Activated CD4-positive, alpha-beta T cell treated with anti-CD3 and anti-CD28 coated beads, Interleukin-2, Interleukin-4, amounts not matched to agents 100 ng/mL and 50 ng/mL, durations not matched to agents 16 hours and 8 hours (primary cell): ENCODE results near the gene HIC1.

Experiments used
- DNase-seq: peaks from one replicate; pipeline ENCODE4 v3.0.0-alpha.2; 2020; ENCODE audit warnings: low spot score

The HIC1 gene

DNA sequence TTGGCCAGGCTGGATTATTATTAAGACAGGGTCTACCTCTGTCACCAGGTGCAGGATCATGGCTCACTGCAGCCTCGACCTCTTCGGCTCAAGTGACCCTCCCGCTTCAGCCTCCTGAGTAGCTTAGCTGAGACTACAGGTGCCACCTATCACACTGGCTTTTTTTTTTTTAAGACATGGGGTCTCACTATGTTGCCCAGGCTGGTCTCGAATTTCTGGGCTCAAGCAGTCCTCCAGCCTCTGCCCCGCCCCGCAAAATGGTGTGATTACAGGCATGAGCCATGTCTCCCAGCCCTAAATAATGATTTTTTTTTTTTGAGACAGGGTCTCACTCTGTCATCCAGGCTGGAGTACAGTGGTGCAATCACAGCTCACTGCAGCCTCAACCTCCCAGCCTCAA lies 7.3 kb upstream of the HIC1 start:
- no peak for DNase-seq

DNA sequence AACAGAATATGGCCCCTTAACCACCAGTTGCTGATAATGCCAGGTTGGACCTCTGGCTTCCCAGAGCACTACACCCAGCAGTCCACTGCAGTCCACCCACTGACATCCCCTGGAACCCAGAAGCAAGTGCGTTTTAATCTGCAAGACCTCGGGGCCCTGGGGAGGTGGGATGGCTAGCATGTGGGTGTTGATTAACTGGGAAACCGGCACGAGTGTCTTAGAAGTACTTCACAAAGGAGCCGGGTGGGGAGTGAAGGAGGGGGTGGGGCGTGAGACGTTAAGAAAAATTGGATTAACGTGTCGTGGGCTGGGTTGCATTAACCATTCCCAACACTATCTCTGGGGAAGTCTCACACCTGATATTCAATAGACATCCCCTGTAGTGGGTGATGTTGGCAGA lies 6.1 kb upstream of the HIC1 start:
- no peak for DNase-seq

DNA sequence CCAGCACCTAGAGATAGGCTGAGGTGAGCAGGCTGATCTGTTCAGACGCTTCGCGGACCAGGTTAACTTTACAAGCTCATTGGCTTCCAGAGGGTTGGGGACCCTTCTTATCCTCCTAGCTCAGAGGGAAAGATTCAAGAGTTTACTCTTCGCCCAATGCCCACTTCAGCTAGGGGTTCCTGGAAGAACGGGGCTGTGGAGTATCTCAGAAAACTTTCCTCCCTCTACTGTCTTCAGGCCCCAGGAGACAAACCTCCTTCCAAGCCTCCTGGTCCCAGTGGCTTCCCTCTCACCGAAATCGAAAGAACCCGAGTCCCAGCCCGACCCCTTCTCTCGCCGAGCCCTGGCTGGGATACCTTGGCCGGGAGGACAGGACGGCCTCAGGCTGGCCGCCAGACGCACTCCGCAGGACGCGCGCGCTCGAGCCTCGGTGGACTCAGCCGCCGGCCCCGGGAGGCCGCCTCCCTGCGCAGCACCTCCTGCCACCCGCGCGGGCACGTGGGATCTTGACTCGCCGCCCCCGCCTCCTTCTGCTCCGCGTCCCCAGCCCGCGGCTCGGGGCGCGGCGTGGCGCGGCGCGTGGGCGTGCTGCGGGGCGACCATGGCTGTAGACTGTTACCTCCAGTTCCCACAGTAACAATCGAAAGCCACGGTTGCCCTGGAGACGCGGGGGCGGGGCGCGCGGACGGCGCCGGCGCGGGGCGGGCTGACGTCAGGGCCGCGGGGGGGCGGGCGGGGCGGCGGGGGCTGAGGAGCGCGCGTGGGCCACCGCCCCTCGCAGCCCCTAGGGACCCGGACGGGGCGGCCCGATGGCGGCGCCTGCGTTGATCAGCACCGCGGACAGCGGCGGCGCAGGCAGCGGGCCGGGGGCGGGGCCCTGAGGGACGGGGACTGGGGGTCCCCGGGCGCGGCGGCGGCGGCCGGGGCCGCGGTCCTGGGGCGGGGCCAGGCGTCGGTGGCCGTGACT lies 5.3 kb upstream of the HIC1 start:
- peak; percentile 77 for DNase-seq

DNA sequence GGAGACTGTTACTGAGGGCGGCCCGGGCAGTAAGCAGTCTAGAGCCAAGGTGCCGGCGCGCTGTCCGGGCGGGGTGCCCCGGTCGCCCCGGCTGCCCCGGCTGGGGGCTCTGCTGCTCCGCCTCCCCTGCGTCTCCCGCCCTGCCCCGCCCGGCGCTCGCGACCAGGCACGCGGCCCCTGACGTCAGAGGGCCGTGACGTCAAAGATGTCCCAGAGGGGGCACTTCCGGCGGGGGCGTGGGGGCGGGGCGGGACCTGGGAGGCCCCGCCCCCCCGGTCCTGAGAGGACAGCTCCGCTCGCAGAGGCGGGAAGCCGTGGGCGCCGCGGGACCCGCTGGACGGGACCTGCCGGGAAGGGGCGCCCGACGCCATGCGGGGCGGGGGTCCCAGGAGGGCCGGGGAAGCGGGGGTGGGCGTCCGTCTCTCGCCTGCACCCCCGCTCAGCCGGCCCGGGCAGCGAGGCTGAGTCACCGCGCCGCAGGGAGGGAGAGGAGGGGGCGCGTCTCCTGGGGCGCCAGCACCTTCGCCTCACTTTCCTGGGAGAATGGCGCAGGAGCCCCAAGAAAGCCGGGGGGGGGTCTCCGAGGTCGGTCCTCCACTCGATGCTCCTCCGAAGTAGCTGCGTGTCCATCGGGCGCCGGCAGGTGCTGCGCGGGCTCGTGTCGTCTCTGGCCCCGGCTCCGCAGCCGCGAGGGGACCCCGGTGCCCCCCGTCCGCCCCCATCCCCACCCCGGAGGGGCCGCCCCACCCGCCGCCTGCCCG lies 4.4 kb upstream of the HIC1 start:
- DNase-seq = peak; percentile 38

DNA sequence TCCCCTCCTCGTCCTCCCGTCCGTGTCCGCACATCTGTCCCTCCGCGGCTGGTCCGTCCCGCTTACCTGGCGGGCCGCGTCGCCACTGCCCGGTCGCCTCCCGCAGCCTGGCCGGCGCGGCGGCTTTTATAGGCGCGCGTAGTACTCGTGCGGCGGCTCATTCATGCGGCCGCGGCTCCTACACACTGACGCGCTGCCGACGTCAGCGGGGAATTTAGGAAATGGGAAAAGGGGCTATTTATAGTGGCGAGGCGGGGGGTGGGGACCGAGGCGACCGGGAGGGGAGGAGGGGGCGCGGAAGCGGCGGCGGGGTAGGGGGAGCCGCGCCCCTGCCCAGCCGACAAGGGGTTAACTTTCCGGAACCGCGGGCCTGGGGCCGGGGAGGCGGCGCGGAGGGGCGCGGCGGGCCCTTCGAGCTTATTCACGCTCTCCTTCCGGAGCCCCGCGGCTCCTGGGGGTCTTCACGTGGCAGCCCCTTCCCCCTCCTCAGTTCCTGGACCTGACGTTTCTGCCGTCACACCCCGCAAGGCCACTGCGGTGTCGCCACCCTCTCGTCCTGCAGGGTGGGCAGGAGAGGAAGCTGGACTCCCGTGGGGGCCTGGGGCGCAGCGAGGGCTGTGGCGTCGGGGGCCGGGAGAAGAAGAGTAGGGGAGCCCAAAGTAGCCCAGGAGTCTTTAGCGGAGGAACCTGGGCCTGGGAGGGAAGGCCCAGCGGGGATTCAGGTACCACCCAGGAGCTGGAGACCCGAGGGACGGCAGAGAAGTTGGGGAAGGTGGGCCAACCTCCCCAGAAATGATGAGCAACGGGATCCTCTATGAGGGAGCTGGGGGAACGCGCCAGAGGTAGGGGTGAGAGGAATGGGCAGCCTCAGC lies 3.6 kb upstream of the HIC1 start:
- no peak for DNase-seq

DNA sequence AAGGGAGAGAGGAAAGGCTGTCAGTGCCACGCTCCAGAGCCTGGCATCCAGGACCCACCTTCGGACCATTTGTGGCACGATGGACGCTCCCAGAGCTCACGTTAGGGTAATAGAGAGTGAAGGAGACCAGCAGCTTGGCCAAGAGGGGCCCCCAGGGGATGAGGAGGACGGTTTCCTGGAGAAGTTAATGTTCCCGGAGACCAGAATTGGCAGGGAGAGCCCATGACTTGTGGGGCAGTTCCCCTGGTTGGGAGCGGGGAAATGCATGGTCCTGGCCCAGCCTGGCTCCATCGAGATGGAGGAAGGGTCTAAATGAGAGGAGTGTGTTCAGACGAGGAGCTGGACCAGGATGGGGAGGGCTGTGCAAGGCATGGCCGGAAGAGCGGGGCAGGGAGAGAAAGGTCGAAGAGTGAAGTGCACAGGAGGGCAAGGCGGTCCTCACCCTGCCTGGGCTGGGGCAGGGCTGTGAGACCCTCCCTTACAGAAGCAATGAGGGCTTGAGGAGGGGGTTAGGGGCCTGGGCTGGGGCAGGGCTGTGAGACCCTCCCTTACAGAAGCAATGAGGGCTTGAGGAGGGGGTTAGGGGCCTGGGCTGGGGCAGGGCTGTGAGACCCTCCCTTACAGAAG lies 2.9 kb upstream of the HIC1 start:
- no peak for DNase-seq

DNA sequence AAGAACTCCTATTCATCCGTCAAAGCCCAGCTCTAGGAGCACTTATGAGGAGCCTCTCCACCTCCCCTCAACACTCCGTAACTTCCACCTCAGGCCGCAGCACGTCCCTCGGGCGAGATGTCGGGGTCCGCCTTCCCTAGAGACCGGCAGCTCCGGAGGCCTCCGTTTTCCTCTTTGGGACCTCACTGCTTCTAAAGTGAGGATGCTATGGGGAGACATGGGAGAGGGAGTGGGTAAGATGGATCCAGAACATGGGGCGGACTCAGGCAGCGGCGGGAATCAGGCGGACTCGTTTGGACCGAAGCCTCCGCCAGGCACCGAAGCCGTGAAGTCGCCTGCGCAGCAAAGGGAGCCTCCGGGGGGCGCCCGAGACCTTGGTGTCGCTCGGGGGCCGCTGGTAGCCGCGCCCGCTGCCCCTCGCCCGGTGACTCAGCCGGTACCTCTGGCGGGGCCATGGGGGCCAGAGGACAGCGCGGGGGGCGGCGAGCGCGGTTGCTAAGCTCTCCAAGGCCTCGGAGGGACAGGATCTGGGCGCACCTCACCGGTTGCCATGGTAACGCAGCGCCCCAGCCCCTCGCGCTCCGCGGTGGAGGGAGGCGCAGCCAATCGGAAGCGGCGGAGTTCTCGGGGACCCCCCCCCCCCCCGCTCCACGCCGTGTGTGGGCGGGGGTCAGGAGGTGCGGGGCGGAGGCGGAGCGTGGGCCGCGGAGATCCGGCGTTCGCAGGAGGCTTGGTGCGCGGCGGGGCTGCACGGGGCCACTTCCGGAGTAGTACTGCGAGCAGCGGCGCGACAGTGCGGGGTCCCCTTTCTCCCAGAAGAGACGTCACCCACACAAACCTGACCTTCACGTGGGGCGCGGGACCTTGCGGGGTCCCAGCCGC lies 1.3 kb upstream of the HIC1 start:
- peak; percentile 46 for DNase-seq

DNA sequence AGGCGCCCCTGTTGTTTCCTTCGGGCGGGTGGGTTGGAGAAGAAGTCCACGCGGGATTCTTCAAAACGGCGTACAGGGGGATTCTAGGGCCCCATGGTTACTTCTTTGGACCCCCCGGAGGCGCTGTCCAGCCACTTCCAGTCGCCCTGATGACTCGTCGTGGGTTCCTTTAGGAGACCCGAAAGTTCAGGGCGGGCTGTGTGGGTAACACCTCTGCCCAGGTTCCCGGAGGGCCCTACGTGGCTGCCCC lies 716 bp upstream of the HIC1 start:
- no peak for DNase-seq

DNA sequence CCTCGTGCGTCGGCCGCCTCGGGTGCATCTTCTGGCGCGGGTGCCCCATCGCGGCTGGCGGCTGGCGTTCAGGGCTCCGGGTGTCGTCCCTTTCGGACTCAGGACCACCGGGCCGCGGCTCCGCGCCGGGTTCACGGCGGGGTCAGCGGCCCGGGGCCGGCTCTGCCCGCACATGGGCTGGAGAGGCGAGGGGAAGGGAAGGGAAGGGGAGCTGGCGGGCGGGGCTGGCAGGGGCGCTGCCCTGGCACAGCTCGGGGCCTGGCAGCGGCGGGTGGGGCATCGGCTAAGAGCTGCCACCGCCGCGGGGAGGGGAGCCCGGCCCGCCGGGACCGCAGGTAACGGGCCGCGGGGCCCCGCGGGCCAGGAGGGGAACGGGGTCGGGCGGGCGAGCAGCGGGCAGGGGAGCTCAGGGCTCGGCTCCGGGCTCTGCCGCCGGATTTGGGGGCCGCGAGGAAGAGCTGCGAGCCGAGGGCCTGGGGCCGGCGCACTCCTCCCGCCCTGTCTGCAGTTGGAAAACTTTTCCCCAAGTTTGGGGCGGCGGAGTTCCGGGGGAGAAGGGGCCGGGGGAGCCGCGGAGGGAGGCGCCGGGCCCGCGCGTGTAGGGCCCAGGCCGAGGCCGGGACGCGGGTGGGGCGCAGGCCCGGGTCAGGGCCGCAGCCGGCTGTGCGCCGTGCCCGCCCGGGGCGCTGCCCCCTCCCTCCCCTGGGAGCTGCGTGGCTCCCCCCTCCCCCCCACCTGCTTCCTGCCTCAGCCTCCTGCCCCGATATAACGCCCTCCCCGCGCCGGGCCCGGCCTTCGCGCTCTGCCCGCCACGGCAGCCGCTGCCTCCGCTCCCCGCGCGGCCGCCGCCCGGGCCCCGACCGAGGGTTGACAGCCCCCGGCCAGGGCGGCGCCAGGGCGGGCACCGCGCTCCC lies 646 bp downstream of the HIC1 start:
- no peak for DNase-seq

DNA sequence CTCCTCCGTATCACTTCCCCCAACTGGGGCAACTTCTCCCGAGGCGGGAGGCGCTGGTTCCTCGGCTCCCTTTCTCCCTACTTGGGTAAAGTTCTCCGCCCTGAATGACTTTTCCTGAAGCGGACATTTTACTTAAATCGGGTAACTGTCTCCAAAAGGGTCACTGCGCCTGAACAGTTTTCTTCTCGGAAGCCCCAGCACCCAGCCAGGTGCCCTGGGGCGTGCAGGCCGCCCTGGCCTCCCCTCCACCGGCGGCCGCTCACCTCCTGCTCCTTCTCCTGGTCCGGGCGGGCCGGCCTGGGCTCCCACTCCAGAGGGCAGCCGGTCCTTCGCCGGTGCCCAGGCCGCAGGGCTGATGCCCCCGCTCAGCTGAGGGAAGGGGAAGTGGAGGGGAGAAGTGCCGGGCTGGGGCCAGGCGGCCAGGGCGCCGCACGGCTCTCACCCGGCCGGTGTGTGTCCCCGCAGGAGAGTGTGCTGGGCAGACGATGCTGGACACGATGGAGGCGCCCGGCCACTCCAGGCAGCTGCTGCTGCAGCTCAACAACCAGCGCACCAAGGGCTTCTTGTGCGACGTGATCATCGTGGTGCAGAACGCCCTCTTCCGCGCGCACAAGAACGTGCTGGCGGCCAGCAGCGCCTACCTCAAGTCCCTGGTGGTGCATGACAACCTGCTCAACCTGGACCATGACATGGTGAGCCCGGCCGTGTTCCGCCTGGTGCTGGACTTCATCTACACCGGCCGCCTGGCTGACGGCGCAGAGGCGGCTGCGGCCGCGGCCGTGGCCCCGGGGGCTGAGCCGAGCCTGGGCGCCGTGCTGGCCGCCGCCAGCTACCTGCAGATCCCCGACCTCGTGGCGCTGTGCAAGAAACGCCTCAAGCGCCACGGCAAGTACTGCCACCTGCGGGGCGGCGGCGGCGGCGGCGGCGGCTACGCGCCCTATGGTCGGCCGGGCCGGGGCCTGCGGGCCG lies 1.6 kb downstream of the HIC1 start:
- DNase-seq = peak; percentile 47

DNA sequence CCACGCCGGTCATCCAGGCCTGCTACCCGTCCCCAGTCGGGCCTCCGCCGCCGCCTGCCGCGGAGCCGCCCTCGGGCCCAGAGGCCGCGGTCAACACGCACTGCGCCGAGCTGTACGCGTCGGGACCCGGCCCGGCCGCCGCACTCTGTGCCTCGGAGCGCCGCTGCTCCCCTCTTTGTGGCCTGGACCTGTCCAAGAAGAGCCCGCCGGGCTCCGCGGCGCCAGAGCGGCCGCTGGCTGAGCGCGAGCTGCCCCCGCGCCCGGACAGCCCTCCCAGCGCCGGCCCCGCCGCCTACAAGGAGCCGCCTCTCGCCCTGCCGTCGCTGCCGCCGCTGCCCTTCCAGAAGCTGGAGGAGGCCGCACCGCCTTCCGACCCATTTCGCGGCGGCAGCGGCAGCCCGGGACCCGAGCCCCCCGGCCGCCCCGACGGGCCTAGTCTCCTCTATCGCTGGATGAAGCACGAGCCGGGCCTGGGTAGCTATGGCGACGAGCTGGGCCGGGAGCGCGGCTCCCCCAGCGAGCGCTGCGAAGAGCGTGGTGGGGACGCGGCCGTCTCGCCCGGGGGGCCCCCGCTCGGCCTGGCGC lies 2.4 kb downstream of the HIC1 start:
- DNase-seq = no peak

DNA sequence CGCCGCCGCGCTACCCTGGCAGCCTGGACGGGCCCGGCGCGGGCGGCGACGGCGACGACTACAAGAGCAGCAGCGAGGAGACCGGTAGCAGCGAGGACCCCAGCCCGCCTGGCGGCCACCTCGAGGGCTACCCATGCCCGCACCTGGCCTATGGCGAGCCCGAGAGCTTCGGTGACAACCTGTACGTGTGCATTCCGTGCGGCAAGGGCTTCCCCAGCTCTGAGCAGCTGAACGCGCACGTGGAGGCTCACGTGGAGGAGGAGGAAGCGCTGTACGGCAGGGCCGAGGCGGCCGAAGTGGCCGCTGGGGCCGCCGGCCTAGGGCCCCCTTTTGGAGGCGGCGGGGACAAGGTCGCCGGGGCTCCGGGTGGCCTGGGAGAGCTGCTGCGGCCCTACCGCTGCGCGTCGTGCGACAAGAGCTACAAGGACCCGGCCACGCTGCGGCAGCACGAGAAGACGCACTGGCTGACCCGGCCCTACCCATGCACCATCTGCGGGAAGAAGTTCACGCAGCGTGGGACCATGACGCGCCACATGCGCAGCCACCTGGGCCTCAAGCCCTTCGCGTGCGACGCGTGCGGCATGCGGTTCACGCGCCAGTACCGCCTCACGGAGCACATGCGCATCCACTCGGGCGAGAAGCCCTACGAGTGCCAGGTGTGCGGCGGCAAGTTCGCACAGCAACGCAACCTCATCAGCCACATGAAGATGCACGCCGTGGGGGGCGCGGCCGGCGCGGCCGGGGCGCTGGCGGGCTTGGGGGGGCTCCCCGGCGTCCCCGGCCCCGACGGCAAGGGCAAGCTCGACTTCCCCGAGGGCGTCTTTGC lies 3.1 kb downstream of the HIC1 start:
- DNase-seq = no peak

DNA sequence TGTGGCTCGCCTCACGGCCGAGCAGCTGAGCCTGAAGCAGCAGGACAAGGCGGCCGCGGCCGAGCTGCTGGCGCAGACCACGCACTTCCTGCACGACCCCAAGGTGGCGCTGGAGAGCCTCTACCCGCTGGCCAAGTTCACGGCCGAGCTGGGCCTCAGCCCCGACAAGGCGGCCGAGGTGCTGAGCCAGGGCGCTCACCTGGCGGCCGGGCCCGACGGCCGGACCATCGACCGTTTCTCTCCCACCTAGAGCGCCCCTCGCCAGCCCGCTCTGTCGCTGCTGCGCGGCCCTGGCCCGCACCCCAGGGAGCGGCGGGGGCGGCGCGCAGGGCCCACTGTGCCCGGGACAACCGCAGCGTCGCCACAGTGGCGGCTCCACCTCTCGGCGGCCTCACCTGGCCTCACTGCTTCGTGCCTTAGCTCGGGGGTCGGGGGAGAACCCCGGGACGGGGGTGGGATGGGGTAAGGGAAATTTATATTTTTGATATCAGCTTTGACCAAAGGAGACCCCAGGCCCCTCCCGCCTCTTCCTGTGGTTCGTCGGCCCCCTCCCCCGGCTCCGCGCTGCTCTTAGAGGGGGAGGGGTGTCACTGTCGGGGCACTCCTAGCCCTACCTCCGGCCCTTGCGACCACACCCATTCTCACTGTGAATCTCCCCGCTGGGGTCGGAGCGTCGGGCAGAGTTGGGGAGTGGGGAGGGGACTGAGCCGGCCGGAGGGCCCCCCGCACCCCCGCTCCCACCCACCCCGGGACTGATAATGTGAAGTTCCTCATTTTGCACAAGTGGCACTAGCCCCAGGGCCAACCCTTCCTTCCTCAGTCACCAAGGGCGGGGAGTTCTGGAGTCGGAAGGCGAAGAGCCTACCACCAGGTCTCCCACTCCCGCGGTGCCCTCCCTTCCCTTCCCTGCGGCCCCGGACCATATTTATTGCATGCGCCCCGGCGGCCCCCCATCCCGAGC lies 4.0 kb downstream of the HIC1 start:
- DNase-seq = peak; percentile 65

DNA sequence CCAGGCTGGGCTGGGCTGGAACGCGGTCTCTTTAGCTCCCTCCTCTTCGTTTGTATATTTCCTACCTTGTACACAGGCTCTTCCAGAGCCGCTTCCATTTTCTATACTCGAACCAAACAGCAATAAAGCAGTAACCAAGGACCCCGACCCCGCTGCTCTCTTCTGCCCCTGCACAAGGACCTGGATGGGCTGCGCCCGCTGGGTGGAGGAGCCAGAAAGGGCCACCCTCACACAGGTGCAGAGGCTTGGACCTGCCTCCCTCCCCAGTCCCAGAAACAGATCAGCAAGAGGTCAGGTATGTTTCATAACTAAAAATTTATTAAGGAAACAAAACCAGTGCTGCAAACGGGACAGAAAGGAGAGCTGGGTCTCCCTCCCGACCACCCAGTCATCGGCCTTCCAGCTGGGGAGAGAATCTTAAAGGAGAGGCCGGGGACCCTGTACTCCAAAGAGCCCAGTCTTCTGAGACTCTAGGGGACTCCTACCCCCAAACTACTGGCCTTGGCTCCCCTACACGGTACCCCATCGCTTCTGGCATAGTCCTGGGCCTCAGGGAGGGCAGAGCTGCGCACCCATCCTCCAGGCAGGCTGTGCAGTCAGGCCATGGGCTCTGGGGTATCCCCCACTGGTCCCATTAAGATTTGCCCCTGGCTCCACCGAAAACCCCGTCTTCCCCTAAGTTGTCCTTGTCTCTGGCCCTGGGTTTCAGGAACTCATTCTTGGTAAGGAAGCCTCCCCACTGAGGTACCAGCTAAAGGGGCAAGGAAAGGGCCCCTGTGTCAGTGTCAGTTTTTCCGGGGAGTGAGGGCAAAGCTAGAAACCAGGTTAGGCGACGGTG lies 4.9 kb downstream of the HIC1 start:
- DNase-seq = no peak

DNA sequence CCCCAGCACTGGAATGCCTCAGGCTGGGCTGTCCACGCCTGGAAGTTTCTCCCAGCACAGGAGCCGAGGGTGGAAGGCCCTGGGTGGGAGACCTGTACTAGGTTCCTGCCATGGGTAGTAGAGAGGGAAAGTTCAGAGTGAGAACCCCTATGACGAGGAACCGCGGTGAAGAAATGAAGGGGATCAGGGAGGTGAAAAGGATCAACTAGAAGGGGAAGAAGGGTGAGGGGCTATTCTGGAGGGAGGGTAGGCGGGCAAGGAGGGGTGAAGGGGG lies 5.4 kb downstream of the HIC1 start:
- no peak for DNase-seq
